Right kidney (tissue), 1 donor: ENCODE results near the gene CORO1C.

Experiments used
- DNase-seq: peaks from one replicate; pipeline ENCODE4 v3.0.0-alpha.2; 2016

CORO1C gene

DNA sequence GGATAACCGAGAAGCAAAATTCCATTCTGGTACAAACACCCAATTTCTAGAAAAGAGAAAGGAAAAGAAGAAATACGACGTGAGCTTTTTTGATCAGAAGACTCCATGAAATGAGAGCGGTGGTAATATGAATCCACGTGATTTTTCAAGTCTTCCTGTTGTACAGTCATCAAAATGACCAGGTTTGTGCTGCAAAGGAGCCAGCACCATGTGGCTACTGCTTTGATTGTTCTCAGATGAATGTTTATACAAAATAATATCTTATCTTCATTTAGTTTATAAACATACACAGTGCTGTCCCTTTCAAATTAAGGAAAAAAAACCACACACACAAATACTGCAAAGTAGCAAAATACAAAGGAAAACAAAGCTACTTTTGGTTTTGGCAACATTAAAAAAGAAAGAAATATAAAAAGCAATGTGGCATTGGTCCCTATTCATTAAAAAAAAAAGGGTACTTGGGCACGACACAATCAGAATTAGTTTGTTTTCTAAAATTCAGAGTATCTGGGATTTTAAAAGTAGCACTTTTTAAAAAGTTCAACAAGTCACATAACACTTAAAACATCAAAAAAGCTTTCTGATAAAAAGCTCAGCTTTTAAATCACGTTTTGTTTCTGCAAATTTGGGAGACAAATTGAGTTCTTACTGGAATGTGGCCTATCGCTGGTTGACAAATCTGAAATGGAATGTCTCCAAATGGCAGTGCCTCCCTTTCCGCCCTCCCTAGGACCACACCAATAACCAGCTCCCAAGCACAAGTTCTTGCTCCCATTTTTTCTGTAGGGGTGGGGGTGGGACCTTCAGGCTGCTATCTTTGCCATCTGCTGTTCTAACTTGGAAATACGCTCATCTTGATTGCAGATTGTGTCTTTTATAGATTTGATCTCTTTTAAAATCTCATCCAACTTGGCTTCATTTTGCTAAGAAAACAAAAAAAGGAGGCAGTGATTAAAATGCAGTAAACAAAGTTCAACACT is 84.4 kb downstream of the CORO1C start:
- no peak for DNase-seq

DNA sequence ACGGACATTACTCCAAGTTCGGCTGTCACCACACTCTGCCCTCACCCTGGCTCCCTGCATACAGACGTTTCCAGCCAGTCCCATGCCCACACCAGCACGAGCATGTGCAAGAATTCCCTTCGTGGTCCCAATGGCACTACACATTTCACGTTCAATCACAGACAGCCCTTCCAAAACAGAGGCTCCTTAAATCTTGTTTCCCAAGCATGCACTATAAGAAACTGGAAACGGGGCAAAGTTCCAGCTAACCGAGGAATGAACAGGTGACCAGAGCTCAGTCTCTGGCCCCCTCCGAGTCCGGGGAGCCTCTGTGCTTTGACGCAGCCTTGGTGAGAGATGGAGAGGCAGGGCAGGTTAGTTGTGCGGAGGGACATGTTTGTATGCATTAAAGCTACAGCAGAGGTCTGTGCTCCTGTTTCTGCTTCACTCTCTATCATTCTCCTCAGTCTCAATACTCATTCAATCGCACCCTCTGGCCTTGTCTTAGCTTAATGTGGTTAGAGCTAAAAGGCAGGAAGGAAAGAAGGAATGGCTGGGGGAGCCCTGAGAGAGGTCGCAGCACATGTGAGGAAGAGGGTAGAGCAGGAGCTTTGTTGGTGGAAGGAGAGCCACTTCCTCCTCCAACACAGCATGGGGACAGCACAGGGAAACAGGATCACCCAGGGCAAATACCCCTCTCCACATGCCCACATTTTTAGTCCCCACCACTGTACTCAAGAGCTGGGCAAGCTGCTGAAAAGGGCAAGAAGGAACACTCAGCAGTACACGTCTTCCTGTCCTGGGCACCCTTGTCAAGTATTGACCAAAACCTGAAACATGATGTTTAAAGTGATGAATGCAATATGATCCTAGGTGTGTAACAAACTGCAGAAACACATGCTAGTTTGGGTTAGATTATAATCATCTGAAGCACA is 85.4 kb downstream of the CORO1C start:
- DNase-seq = no peak

DNA sequence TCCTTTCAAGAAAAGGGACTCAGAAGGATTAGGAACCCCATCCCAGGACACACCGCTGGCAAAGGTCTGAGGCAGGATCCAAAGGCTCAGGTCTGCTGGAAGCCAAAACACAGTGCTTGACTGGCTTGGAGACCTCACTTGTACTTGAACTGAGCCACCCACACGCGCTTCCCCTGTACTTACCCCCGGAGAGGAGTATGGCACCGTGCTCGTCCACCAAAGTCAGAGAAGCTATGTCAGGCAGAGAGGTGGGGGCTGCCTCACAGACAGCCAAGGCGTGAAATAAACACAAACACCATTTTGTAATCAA is 86.6 kb downstream of the CORO1C start:
- no peak for DNase-seq

DNA sequence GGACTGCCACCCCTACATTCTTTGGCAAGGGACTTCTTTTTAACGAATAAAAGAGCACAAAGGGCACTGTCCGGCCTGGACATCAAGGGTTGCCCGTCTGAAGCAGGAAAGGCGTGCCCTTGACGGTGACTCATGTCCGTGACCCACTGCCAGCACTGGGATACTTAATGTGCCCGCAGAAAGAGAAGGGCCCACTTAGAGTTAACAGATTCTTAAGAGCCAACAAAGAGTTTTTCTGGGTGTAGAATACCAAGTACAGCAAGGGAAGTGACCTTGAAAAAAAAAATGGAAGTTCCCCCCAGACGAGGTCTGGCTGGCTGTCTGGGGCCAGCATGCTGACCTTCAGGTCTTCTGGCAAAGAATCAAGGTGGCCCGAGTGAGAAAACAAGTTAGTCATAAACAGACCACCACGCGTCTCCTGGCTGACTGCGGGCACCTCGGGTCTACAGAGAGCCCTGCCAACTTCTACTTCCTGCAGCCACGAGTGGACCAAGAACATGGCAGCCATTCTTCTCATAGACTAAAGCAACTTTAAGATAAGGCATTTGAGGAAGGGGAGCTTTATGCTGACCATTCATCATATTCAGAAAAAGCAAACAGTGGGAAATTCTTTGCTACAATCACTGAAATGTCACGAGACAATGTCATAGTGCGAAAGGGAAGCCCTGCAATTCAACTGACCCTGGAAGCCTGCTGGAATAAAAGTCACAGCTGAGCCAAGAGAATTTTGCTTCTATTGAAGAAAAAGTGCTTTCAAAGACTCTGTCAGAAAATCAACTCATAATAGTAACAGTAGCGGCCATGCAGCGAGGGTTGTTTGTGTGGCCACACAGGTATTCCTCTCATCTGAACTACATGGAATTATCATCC is 87.1 kb downstream of the CORO1C start:
- DNase-seq = no peak

DNA sequence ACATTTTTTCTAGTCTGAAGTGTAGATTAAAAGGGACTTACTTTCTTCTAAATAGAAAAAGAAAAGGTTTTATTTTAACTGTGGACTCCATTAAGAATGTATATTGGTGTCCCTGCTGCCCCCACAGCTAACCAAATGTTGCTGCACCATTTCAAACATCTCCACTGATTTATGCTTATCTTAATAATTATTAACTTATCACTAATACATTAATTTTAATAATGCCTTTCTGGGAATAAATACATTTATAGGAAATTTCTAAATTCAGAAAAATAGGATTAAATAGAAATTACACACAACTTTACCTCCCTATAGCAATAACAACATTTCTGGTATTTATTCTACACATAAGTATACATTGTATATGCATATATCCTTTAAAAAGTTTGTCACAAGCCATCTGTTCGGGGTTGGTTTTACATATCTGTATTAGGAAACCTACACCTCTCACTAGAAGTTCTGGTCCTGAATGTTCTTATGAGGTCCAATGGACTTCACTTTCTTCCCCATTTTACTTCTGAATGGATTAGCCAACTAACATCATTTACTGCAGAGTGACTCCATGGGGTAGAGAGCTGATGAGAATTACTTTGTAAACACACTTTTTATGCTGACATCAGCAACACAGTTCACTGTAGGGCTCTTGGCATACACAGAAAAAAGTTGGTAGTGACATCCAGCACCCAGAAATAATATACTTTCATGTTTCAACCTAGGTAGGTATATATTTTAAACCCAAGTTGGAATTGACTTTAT is 88.2 kb downstream of the CORO1C start:
- DNase-seq = no peak

DNA sequence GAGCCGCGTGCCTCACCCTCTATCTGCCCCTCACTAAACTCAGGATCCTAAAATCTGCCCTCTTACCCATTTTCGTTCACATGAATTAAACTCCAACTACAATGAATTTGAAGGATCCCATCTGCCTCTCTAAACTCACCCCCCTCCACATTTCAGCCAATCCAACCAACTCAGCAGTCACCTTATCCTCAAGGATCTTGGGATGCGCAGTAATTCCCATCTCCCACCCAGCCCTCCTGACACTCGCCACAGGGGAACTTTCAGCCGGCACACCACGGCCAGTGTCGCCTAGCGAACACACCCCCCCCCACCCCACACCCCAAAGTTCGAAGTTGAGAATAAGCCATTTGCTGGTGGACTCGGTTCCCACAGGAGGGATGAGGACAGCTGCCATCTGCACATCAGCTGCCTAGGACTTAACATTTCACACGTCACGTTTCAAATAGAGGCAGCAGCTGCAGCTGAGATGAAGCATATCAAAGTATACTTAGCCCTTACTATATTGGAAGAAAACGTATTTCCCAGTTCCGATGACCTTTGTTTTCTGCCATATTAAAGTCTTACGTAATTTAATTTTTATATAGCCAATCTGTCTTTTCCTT is 88.9 kb downstream of the CORO1C start:
- no peak for DNase-seq

DNA sequence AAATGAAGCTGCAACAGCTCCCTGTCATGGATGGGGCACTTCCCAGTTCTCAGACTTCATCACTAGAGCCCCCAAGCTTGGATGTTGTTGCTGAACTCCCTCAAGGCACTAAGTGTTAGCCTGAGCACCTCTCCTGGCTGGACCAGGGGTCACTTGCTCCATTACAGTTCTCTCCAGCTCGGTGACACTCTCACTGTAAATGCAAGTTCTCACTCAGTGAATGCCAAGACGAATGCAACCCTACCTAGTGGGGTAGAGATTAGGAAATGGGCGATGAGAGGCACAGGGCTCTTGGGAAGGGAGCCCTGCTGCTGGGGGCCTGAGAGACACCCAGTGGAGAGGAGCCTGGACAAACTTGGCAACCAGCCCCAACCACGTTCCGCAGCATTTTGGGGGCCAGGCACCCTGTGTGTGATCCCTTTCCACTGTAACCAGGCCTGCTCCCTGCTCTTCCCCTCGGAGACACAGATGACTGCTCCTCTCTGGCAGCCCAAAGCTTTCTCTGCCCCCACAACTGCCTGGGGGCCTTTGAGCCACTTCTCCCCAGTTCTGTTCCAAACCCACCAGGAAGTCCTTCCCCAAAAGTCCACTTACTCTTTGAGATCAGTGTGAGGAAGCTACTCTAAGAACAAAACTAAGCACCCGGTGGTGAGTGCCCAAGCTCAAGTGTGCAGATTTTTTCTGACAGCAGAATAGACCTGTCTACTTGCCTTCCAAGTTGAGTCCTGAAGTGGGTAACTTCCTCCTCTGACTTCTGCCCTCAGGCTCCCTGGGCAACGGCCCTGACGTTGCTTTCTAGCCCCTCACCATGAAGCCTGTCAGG is 89.7 kb downstream of the CORO1C start:
- no peak for DNase-seq

DNA sequence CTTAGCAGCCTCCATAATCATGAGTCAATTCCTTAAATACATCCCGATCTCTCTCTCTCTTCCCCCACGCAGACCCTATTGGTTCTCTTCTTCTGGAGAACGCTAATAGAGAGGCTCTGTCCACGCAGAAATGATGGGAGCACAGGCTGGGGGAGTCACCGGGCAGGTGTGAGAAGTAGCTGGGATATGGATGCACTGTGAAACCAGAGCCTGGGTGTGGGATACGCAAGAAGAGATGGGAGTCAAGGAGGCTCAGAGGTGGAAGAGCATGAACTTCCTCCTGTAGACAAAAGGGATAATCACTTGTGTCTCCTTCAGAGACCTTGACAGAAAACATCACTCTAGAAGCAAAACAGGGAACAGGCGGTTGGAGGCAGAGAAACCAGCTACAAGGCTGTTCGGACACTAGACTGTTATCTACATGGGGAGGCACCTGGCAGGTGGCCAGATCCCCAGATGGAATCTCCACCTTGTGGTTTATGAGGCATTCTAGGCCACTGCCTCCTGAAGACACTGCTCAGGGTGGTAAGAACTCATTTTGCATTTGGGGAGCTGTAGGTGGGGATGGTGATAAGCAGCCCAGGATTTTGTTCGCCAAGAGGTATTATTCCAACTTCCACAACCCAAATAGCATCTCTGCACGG is 90.4 kb downstream of the CORO1C start:
- DNase-seq = no peak

DNA sequence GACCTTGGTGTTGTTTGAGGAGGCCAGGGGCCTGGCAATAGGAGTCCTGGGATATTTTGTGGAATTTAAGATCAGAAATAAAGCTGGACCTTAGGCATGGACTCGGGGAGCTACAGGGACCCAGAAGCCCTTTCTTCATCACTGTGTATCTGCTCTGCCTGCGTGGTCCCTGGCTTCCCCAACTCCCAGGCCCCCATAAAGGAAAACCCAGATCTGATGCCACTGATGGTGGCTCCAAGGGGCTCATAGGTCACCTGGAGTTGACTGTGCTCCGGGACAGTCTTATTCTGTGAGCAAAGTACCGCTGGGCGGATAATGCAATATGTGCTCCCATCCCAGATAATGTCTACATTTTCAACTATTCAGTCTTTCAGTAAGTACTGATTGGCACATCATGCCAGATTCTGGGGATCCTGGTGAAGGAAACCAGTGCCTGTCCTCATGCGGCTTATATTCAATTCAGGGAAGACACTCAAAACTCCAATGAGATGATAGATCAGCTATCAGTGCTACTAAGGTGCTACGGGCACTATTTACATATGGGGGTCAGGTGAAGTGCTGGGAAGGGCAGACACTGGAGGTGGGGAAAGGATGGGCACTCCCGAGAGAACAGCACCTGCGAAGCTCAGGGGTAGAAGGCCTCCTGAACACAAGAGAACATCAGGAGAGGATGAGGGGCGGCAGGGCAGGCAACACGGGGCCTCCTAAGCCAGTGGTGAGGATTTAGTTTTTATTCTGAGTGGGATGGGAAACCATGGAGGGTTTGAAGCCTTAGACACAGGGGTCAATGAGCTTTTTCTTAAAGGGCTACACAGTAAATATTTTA is 92.1 kb downstream of the CORO1C start:
- DNase-seq = no peak

DNA sequence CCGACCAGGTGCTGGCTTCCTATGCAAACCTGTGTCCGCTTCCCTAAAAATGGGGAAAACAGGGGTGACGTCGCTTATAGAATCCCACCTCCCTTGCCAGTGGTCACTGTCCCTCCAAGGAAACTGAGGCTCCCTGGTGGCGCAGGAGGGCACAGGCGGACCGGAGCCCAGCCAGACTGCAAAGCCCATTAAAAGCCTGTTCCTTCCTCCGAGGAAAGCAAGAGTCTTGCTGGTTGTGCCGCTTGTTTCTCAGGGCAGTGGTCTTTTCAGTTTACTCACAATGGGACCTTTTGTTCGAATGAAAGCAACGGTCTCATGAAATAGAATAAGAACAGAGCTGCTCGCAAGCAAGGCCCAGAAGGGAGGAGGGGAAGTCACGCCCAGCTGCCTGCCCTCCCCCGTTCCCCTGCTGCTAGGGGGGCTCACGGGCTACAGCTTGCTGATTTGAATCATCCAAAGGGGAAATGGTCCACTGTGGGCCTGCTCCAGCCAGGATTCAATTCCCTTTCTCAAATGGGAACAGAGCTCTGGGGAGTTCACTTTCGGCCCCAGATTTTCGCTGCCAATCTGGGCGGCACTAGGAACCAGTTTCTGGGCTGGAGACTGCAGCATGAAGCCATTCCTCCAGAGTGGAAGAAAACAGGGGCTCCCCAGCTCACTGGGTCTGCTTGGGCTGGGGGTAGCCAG is 93.0 kb downstream of the CORO1C start:
- DNase-seq = no peak

DNA sequence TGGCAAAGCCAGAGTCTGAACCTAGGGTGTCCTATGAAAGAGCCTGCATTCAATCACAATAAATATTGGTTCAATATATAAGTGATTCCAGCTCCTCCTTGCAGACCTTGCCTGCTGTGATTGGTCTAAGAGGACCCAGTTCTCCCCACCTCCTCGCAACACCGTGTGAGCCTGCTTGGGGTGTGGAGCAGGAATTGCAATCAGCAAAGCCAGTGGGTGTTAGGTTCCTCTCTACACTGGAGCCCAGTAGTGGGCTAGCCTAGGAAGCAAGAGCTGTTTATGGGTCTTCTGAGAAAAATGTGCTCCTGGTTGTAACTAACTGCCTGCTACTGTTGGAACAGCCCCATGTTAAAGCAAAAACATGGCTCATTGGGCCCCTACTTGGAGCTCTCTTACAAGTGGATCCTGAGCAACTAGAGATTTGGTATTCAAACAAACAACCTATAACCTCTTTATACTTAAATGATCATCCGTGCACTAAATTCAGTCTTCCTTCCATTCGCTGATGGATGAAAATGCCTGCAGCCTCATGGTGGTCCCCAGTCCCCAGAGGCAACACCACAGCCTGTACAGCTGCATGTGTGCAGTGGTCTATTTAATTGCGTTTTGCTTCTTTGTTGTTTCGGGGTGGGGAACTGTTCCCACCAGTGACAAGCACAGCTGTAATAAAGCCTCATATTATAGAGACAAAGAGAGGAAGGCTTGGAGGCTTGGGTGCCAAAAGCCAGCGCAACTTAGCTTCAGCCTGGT is 93.9 kb downstream of the CORO1C start:
- DNase-seq = no peak

DNA sequence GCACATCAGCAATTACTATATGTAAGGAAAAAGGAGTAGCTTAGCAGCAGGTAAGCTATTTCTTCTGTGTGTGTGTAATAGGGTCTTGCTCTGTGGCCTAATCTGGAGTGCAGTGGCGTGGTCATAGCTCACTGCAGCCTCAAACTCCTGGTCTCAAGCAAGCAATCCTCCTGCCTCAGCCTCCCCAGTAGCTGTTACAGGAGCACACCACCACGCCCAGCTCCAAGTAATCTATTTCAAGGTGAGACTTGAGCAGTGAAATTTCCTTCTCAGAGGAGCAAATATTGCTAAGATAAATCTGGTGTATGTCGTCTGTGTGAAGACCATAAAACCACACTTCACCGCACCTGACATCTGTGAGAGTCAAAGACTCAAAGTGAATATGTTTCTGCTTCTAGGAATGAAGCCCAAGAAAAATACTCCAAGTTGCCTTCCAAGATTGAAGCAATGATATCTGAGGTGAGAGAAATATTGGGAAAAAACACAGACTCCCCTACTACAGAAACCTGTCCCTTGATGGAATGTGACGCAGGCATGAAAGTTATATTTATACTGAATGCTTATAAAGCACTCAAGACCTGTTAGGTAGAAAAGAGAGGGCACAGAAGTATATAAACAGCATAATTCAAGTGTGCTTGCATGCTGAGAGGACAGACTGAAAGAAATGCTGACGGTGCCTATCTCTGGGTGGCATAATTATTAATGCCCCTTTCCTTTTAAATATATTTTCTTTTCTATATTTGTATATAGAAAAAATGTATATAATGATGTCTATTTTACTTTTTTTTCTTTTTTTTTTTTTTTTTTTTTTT is 95.1 kb downstream of the CORO1C start:
- DNase-seq = no peak

DNA sequence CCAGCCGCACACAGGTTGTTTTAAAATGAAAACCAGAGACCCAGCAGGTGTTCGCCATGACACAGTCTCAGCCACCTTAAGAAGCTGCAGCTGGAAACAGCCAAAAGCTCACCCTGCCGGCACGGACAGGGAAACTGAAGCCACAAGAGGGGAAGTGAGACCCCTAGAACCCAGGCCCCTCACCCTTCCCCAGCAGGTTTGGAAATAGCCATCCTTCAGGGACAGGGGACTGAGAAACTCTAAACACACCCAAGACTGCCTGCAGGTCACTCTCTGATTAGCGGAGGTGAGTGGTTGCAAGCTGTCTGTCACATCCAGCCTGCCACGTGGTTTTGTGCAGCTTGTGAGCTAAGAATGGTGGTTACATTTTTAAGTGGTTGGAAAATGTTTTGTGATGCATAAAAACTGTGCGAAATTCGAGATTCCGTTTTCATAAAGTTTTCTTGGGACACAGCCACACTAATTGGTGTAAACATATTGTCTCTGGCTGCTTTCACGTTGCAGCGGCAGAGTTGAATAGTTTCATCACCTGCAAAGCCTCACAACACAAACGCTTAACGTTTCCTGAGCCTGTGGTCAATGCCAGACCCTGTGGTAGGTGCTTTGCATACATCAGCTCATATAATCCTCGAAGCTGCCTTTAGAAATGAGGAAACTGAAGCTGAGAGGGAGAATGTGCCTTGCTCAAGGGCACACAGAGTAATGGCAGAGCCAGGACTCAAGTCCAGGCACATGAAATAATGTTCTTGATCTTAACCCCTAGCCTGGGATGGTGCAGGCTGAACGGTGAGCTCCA is 95.9 kb downstream of the CORO1C start:
- no peak for DNase-seq

DNA sequence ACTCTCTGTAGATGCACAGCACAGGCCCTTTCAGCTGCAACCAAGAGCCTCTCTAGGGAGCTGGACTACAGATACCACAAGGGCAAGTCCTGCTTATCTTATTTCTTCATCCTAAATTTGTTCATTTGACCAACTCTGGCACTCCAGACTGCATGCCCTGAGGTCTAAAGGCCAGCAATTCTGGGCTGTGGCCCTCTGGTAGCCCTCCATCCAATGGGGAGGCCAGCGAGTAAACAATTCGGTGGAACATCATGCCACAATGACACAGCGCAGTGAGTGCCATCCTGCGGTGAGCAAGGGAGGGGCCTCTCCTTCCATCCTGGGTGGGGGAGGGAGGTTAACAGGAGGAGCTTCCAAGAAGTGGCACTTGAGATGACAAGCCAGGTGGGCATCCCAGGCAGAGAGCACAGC is 97.0 kb downstream of the CORO1C start:
- DNase-seq = no peak

DNA sequence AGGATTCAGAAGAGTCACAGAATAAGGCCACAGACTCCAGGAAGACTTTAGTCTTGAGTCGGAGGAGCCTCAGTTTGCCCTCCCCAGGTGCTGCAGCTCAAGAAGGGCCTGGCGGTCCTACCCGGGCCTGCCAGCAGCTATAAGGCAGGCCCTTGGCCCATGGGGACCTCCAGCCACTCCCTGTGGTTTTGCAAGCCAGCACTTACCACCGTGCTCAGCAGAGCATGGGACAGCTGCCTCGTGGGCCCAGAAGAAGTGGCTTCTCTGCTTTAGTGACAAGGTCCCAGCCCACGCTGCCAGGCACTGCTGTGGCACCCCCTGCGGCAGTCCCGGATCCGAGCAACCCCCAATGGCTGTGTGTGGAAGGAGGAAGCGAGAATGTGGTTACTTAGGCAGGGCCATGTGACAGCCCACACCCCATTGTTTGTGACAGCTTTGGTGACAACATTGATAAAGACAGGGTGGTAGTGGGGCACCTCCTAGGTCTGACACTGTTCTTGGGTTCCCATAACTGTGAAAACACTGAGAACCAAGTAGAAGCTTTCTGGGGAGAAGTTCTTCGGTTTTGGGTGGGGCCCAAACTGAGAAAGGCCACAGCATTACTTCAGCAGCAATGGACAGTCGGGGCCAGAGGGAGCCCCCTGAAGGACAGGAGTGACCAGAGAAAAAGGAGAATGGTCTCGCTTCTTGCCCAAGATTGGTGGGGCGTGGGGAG is 97.6 kb downstream of the CORO1C start, which contains the start of gene SELPLG:
TSS of gene SELPLG (minus strand) at position 361 of the 715 bp plus-strand sequence. CDS start 9,587 bp downstream, outside the sequence.
- no peak for DNase-seq
